Spinal cord (tissue), 10 donors: Measurements from ENCODE around the gene SLC5A11. TPM values are rescaled to one million over a fixed set of nuclear protein-coding genes. Genes with fewer than 3 reads are reported as not detected.
"Not testable (repeated sequence)": the region's sequence is repeated elsewhere in the genome, so short reads cannot be mapped to it uniquely, and the experiment has no call there.

Experiments used
- DNase-seq, 6 donors: peaks; one replicate each; pipeline versions ENCODE4 v3.0.0 to v3.0.0-alpha.2; 2013 to 2015; ENCODE audit warnings: low spot score in 6 of 6, low read depth in 4 of 6
- H3K27ac ChIP-seq: one replicate; pipeline ENCODE4 v1.5.1; 2013; ENCODE audit warnings: low read depth, low read length, control low read depth
- H3K27me3 ChIP-seq: one replicate; pipeline ENCODE4 v1.6.1; 2013; ENCODE audit warnings: low read length; ENCODE audit not compliant: control insufficient read depth, insufficient read depth
- H3K36me3 ChIP-seq: one replicate; pipeline ENCODE4 v1.6.1; 2013; ENCODE audit warnings: low read length; ENCODE audit not compliant: control insufficient read depth, insufficient read depth
- H3K4me1 ChIP-seq: one replicate; pipeline ENCODE4 v1.6.1; 2013; ENCODE audit warnings: low read length; ENCODE audit not compliant: control insufficient read depth, insufficient read depth
- H3K4me3 ChIP-seq: one replicate; pipeline ENCODE4 v1.5.1; 2013; ENCODE audit warnings: low read depth, low read length, control low read depth
- H3K9me3 ChIP-seq: one replicate; pipeline ENCODE4 v1.6.1; 2013; ENCODE audit warnings: low read length; ENCODE audit not compliant: control insufficient read depth, insufficient read depth
- WGBS: methylation state at CpG from one replicate; pipeline ENCODE4 v1.1.5; 2013; ENCODE audit warnings: missing lambda C conversion rate; ENCODE audit not compliant: insufficient coverage; 5-methylcytosine and 5-hydroxymethylcytosine counted together
- polyA plus RNA-seq, 2 donors: library from polyadenylated mRNA; unstranded; fragments of 120-200 nt; gene quantifications; one replicate each; pipeline ENCODE4 v1.2.1, GENCODE V29; 2013; ENCODE audit not compliant: insufficient read length in 2 of 2
- total RNA-seq, 2 donors: library from RNA; depleted of rRNA in 1 of 2; stranded (reverse); fragments of 120-200 nt in 1 of 2; fragments of >200 nt in 1 of 2; gene quantifications; one replicate each; pipeline versions ENCODE4 v1.2.3 to v1.2.4, GENCODE V29; 2013 to 2014
- donor health status: healthy.

Gene SLC5A11
- total and polyA plus RNA-seq, 4 donors: 0.22 to 0.24 TPM; not detected in 2

DNA sequence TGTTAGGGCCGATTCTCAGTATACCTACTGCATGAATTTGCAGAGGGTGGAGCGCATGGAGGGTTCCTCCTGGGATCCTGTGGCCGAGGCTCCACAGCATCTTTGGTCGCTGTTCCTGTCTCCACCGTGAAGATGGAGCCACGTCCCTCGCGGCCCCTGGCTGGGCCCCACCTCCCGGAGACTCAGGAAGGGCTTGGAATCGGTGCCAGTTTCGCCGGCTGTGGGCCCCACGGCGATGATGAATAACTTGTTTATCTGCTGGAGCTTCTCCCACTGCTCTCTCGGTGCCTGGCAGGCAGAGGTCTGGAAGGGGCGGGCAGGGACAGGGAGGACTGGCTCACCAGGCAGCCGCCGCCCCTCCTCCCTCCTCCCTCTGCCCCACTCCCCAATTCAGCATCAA lies 8.1 kb downstream of the SLC5A11 start:
- DNase-seq: peak in 2 of 6 donors; percentile 18 to 53
- no peaks in the 10 kb centered on the region for H3K9me3 ChIP-seq
- no peak overlapping the region for H3K27ac ChIP-seq
- no peaks in the 10 kb centered on the region for H3K36me3 ChIP-seq
- H3K4me3 ChIP-seq: no peak overlapping the region
- peaks cover 2% of the 10 kb centered on the region for H3K27me3 ChIP-seq
- WGBS: 21% methylated on average over 16 of the region's 18 CpGs
- H3K4me1 ChIP-seq: peaks cover 7% of the 10 kb centered on the region

- H3K27me3 ChIP-seq: peaks cover 2% of the 10 kb centered on the region
- H3K4me1 ChIP-seq: peaks cover 7% of the 10 kb centered on the region
- DNase-seq: no peak
- no peak overlapping the region for H3K27ac ChIP-seq
- H3K9me3 ChIP-seq: no peaks in the 10 kb centered on the region
- H3K4me3 ChIP-seq: no peak overlapping the region
- no peaks in the 10 kb centered on the region for H3K36me3 ChIP-seq
Observed at GRCh38 chr16:24854607-24855171, 8.9 kb downstream of the SLC5A11 start.

GRCh38 chr16:24855678-24856077 lies 9.9 kb downstream of the SLC5A11 start:
- Histone ChIP-seq H3K36me3 (no peaks in the 10 kb centered on the region), H3K4me1 (peaks cover 7% of the 10 kb centered on the region), H3K9me3 (no peaks in the 10 kb centered on the region), H3K27ac (no peak overlapping the region), H3K4me3 (no peak overlapping the region), H3K27me3 (peaks cover 2% of the 10 kb centered on the region)
- DNase-seq: no peak
- no CpG with 5 or more reads among the region's 5 CpGs for WGBS

DNA sequence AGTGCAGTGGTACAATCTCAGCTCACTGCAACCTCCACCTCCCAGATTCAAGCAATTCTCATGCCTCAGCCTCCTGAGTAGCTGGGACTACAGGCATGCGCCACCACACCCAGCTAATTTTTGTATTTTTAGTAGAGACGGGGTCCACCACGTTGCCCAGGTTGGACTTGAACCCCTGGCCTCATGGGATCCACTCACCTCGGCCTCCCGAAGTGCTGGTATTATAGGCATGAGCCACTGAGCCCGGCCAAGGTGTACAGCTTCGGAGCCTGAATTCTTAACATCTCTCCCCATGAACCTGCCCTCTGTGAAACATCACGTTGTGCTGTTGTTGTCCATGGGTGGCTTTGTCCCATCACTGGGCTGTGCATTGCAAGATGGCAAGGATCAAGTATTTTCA lies 11.1 kb downstream of the SLC5A11 start:
- DNase-seq, H3K4me3 ChIP-seq, H3K27ac ChIP-seq, H3K27me3 ChIP-seq, H3K4me1 ChIP-seq, H3K9me3 ChIP-seq, H3K36me3 ChIP-seq: not testable (repeated sequence)
- 93% methylated on average over 6 of the region's 8 CpGs for WGBS

DNA sequence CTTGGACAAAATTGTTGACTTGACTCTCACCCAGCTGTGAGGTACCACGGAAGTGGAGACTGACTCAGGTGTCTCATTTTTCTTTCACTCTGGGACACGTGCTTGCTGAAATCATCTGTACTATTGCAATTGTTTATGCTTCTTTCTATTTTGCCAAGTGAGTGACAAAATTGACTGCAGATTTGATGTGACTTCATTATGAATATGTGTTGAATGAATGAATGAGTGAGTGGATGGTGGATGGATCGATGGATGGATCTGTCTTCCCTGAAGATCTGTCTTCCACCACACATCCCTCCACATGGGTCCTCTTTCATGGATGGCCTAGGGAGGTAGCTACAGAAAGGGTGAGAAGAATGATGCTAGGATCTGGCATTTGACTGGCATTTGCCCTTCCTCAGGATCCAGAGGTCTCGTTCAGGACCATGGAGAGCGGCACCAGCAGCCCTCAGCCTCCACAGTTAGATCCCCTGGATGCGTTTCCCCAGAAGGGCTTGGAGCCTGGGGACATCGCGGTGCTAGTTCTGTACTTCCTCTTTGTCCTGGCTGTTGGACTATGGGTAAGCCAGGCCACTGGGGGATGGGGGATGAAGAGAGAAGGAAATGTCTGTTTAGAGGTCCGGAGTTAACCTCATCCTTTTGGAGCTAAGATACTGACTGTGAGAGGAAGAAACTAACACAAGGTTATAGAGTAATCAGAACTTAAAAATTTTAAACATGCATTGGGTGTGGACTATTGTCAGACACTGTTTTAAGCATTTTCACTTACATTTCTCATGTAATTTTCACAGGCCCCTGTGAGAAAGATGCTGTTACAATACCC lies 12.7 kb downstream of the SLC5A11 start:
- H3K36me3 ChIP-seq: no peaks in the 10 kb centered on the region

GRCh38 chr16:24861461-24861860 lies 15.7 kb downstream of the SLC5A11 start:
- Histone ChIP-seq H3K27ac (no peak overlapping the region), H3K9me3 (no peaks in the 10 kb centered on the region), H3K36me3 (no peaks in the 10 kb centered on the region), H3K4me1 (no peaks in the 10 kb centered on the region), H3K27me3 (peaks cover 2% of the 10 kb centered on the region), H3K4me3 (no peak overlapping the region)
- 80% methylated on average over 1 of the region's 1 CpG for WGBS
- no peak for DNase-seq

More for the DNA sequence above, 12.7 kb downstream of the SLC5A11 start:
- 23% methylated on average over 5 of the region's 9 CpGs for WGBS
- Histone ChIP-seq H3K27ac (no peak overlapping the region), H3K9me3 (no peaks in the 10 kb centered on the region), H3K4me1 (peaks cover 7% of the 10 kb centered on the region), H3K27me3 (peaks cover 2% of the 10 kb centered on the region), H3K4me3 (no peak overlapping the region)
- DNase-seq: peak in 1 of 6 donors; percentile 59

GRCh38 chr16:24863582-24864437 lies 18.0 kb downstream of the SLC5A11 start:
- Histone ChIP-seq H3K27me3 (no peaks in the 10 kb centered on the region), H3K9me3 (no peaks in the 10 kb centered on the region), H3K4me1 (no peaks in the 10 kb centered on the region), H3K4me3 (no peak overlapping the region), H3K36me3 (no peaks in the 10 kb centered on the region), H3K27ac (no peak overlapping the region)
- WGBS: 62% methylated on average over 2 of the region's 3 CpGs
- no peak for DNase-seq

GRCh38 chr16:24869033-24869432 lies 23.3 kb downstream of the SLC5A11 start:
- no peak overlapping the region for H3K4me3 ChIP-seq
- H3K36me3 ChIP-seq: no peaks in the 10 kb centered on the region
- H3K27me3 ChIP-seq: peaks cover 2% of the 10 kb centered on the region
- no peak overlapping the region for H3K27ac ChIP-seq
- no peaks in the 10 kb centered on the region for H3K9me3 ChIP-seq
- DNase-seq: no peak
- 75% methylated on average over 7 of the region's 8 CpGs for WGBS
- H3K4me1 ChIP-seq: no peaks in the 10 kb centered on the region

DNA sequence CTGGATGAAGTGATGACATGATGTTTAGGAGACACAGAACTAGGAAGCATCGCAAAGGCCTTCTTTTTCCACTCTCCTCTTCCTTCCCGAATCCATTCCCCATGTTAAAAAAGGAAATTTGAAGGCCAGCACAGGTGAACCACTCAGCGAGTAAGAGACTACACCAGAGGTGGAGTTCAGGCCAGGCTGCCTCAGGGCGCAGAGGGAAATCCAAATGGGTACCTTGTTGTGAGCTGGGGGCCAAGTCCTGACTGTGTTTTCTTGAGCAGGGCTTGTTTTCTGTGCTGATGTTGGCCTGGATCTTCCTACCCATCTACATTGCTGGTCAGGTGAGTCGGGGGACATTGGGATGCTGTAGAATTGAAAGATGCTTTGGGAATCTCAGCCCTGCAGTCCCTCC lies 26.1 kb downstream of the SLC5A11 start:
- Histone ChIP-seq H3K4me3 (no peak overlapping the region), H3K36me3 (no peaks in the 10 kb centered on the region), H3K27me3 (peaks cover 2% of the 10 kb centered on the region), H3K4me1 (no peaks in the 10 kb centered on the region), H3K9me3 (no peaks in the 10 kb centered on the region), H3K27ac (no peak overlapping the region)
- WGBS: 100% methylated on average over 2 of the region's 5 CpGs
- DNase-seq: no peak
